ENCODE measurements around the gene GGTLC3. TPM values are rescaled to one million over a fixed set of nuclear protein-coding genes. Genes with fewer than 3 reads are reported as not detected.
A peak's percentile ranks its signal among the peaks of the same experiment; 100 is the strongest.
"Not testable (repeated sequence)": the region's sequence is repeated elsewhere in the genome, so short reads cannot be mapped to it uniquely, and the experiment has no call there.

The GGTLC3 gene
- total and polyA plus RNA-seq, 4 experiments from 2014 or later, result not detected

DNA sequence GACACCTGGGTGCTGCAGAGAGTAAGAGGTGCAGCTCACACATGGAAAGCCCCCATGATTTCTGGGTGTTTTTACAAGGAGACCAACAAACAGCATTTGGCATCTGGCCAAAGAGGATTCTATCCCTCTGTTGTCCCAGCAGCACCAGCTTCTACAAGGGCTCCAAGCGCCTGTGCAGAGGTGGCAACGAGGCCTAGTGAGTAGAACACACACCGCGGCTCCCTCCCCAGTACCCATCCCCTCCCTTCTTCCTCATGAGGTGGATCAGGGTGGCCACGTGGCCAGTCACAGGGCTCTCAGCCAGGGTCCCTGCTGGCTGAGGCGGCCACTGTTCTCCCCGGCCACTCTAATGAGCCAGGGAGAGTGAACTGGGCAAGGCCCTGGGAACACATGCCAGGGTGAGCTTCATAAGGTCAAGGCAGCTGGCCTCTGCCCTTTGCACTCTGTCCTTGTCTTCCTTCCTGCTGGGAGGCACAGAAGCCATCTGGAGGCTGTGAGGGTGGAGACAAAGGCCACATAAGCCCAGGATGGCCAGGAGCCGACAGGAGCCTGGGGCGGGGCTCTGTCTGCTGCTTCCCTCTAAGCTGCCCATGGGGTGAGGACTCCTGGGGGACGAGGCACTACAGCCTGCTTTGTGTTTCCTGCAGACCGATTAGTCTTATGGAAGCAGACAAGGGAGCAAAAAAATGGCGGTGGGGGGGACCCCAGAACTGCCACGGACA, 31.7 kb upstream of the GGTLC3 start:
- intact Hi-C loops (cut with micrococcal nuclease); H3K9me3 ChIP-seq (ENCODE audit: control insufficient read depth in 1 of 2, low read length in 2 of 2); H3K36me3 ChIP-seq (ENCODE audit: insufficient read depth, low read length); H3K27ac Mint-ChIP-seq; H3K4me1 ChIP-seq (ENCODE audit: insufficient read depth, low read length); H3K4me3 ChIP-seq (ENCODE audit: low read length in 2 of 2); H3K4me1 Mint-ChIP-seq; H3K27ac ChIP-seq (ENCODE audit: low read depth, low read length); POLR2A ChIA-PET (ENCODE audit: partially characterized antibody); CTCF ChIA-PET (ENCODE audit: partially characterized antibody); H3K27me3 ChIP-seq (ENCODE audit: insufficient read depth, low read length); DNase-seq; H3K4me3 Mint-ChIP-seq; H3K36me3 Mint-ChIP-seq; H3K9me3 Mint-ChIP-seq; H3K27me3 Mint-ChIP-seq: not testable (repeated sequence)

DNA sequence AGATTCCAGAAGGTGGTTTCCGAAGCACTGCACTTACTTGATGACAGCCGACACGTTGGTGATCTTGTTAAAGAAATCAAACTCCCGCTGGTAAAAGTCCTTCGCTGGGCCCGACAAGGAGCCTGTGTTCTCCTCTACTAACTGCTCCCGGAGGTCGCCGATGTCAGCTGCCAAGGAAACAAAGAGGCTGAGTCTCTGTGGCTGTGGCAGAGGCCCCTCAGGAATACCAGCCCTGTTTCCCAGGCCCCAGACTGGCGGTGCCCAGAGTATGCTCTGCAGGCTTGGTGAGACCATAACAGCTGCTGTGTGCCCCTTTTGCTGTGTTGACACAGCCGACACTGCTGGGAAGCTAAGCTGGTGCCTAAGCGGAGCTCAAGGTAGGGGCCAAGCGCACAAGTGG, 26.7 kb upstream of the GGTLC3 start:
- H3K27me3 ChIP-seq (ENCODE audit: insufficient read depth, low read length); H3K4me1 ChIP-seq (ENCODE audit: insufficient read depth, low read length); H3K9me3 Mint-ChIP-seq; H3K27me3 Mint-ChIP-seq; H3K4me1 Mint-ChIP-seq; H3K9me3 ChIP-seq (ENCODE audit: control insufficient read depth in 1 of 2, low read length in 2 of 2); H3K27ac ChIP-seq (ENCODE audit: low read depth, low read length); intact Hi-C loops (cut with micrococcal nuclease); H3K27ac Mint-ChIP-seq; DNase-seq; CTCF ChIA-PET (ENCODE audit: partially characterized antibody); H3K36me3 ChIP-seq (ENCODE audit: insufficient read depth, low read length); H3K4me3 Mint-ChIP-seq; H3K4me3 ChIP-seq (ENCODE audit: low read length in 2 of 2); POLR2A ChIA-PET (ENCODE audit: partially characterized antibody); H3K36me3 Mint-ChIP-seq: not testable (repeated sequence)

DNA sequence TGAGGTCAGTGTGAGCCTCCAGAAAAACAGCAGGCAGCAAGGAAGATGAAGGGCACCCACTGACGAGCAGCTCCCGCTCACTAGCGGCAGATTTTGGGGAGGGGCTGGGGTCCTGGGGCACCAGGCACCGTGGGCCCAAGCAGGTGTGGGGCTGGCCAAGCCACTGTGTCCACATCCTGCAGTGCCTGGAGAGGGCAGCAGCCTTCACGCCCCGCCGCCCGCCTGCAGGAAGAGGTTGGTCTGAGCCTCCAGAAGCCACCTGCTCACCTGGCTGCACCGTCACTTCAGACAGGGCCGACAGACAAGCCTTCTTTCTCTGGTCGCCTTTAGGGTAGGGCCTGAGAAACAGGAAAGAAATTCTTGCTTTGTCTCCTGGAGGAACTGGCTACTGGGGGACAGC, 25.4 kb upstream of the GGTLC3 start:
- H3K27ac Mint-ChIP-seq; H3K9me3 ChIP-seq (ENCODE audit: control insufficient read depth in 1 of 2, low read length in 2 of 2); H3K4me1 ChIP-seq (ENCODE audit: insufficient read depth, low read length); H3K9me3 Mint-ChIP-seq; H3K27ac ChIP-seq (ENCODE audit: low read depth, low read length); H3K27me3 Mint-ChIP-seq; intact Hi-C loops (cut with micrococcal nuclease); DNase-seq; H3K36me3 Mint-ChIP-seq; H3K4me3 Mint-ChIP-seq; CTCF ChIA-PET (ENCODE audit: partially characterized antibody); H3K36me3 ChIP-seq (ENCODE audit: insufficient read depth, low read length); H3K4me1 Mint-ChIP-seq; POLR2A ChIA-PET (ENCODE audit: partially characterized antibody); H3K4me3 ChIP-seq (ENCODE audit: low read length in 2 of 2); H3K27me3 ChIP-seq (ENCODE audit: insufficient read depth, low read length): not testable (repeated sequence)

DNA sequence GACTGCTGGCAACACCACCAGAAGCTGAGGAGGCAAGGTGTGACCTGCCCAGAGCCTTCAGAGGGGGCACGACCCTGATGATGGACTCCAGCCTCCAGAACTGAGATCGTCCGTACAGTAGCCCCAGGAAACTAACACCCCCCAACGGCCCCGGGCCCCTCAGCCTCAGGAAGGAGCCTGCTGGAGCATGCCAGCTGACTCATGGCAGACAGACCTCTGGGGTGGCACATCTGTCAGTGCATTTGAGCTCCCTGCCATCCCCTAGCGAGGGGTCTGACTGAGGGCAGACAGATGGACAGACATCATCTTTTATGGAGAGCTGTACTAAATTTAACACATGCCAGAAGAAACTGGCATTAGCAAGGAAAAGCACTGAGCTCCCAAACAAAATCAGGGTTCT, 22.0 kb upstream of the GGTLC3 start:
- H3K4me1 ChIP-seq (ENCODE audit: insufficient read depth, low read length); DNase-seq; H3K4me1 Mint-ChIP-seq; H3K27me3 Mint-ChIP-seq; intact Hi-C loops (cut with micrococcal nuclease); H3K36me3 Mint-ChIP-seq; H3K27ac ChIP-seq (ENCODE audit: low read depth, low read length); H3K9me3 Mint-ChIP-seq; H3K4me3 ChIP-seq (ENCODE audit: low read length in 2 of 2); CTCF ChIA-PET (ENCODE audit: partially characterized antibody); H3K27me3 ChIP-seq (ENCODE audit: insufficient read depth, low read length); H3K36me3 ChIP-seq (ENCODE audit: insufficient read depth, low read length); H3K27ac Mint-ChIP-seq; POLR2A ChIA-PET (ENCODE audit: partially characterized antibody); H3K9me3 ChIP-seq (ENCODE audit: control insufficient read depth in 1 of 2, low read length in 2 of 2); H3K4me3 Mint-ChIP-seq: not testable (repeated sequence)

DNA sequence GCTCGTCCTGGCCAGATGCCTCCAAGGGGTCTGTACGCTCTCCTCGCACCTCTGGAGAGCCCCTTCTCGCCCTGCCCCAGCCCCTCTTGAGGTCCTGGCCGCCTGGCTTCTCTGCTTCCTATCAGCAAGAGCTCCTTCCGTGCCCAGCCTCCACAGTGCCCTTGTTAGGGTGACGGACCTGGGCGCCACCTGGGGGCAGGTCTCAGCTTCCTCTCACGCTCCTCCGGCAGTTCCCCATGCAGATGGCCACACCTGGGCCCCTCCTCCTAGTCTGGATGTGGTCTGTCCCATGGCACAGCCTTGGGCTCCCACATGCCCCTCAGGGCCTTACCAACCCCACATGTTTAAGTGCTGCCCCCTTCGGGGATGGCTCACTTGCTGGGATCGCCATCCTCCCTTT, 16.4 kb upstream of the GGTLC3 start:
- H3K27me3 ChIP-seq (ENCODE audit: insufficient read depth, low read length); H3K9me3 ChIP-seq (ENCODE audit: control insufficient read depth in 1 of 2, low read length in 2 of 2); CTCF ChIA-PET (ENCODE audit: partially characterized antibody); DNase-seq; H3K27ac ChIP-seq (ENCODE audit: low read depth, low read length); H3K36me3 Mint-ChIP-seq; H3K36me3 ChIP-seq (ENCODE audit: insufficient read depth, low read length); POLR2A ChIA-PET (ENCODE audit: partially characterized antibody); H3K9me3 Mint-ChIP-seq; H3K4me3 ChIP-seq (ENCODE audit: low read length in 2 of 2); H3K4me3 Mint-ChIP-seq; H3K4me1 Mint-ChIP-seq; H3K4me1 ChIP-seq (ENCODE audit: insufficient read depth, low read length); intact Hi-C loops (cut with micrococcal nuclease); H3K27me3 Mint-ChIP-seq; H3K27ac Mint-ChIP-seq: not testable (repeated sequence)

DNA sequence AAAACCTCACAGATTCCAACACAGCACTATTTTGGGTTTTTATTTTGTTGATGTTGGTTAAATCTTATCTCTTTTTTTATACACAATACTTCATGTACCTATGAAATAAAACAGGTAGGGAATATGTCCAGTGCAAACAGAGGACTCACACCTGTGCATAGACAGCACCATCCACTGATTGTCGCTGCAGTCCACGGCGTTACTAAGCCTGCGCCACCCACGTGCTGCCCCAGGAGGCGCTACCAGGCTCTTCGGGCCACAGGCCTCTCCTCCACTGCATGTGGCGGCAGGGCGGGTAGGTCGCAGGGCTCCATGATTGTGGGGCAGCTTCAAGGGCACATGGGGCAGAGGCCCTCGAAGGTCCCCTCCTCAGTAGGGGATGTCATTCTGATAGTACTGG, 15.7 kb upstream of the GGTLC3 start:
- H3K4me3 ChIP-seq (ENCODE audit: low read length in 2 of 2); H3K27me3 Mint-ChIP-seq; H3K9me3 ChIP-seq (ENCODE audit: control insufficient read depth in 1 of 2, low read length in 2 of 2); H3K27me3 ChIP-seq (ENCODE audit: insufficient read depth, low read length); H3K27ac ChIP-seq (ENCODE audit: low read depth, low read length); H3K4me3 Mint-ChIP-seq; H3K27ac Mint-ChIP-seq; H3K36me3 ChIP-seq (ENCODE audit: insufficient read depth, low read length); H3K36me3 Mint-ChIP-seq; DNase-seq; intact Hi-C loops (cut with micrococcal nuclease); H3K4me1 Mint-ChIP-seq; H3K9me3 Mint-ChIP-seq; CTCF ChIA-PET (ENCODE audit: partially characterized antibody); H3K4me1 ChIP-seq (ENCODE audit: insufficient read depth, low read length); POLR2A ChIA-PET (ENCODE audit: partially characterized antibody): not testable (repeated sequence)

DNA sequence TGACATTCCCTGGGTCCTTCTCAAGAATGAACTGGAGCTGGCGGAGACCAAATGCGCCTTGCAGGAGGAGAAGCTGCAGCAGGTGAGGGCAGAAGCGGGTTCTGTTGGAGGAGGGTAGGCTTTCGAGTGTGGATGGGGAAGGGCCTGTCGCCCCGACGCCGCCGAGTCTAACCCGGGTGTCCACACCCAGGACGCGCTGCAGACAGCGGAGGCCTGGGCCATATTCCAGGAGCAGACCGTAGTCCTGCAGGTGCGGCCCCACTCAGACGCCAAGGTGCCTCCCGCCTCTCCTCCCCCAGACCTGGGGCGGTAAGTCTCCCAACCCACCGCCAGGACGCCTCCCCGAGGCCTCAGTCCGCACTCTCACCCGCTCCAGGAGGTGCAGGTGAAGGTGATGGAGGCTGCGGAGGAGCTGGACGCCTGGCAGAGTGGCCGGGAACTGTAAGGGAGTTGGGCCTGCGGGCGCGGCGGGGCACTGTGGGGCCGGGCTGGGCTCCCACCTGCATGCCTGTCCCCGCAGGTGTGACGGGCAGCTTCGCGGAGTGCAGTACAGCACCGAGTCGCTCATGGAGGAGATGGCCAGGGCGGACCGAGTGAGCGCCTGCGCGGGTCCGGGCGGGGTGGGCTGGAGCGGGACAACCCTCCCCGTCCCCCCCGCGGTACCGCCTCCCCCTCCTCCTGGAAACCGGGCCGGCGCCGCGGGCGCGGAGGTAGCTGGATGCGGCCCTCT, 11.6 kb upstream of the GGTLC3 start:
- H3K4me1 ChIP-seq (ENCODE audit: insufficient read depth, low read length); H3K4me1 Mint-ChIP-seq; H3K9me3 ChIP-seq (ENCODE audit: control insufficient read depth in 1 of 2, low read length in 2 of 2); CTCF ChIA-PET (ENCODE audit: partially characterized antibody); intact Hi-C loops (cut with micrococcal nuclease); H3K27me3 Mint-ChIP-seq; H3K27me3 ChIP-seq (ENCODE audit: insufficient read depth, low read length); H3K27ac ChIP-seq (ENCODE audit: low read depth, low read length); H3K36me3 Mint-ChIP-seq; H3K4me3 ChIP-seq (ENCODE audit: low read length in 2 of 2); POLR2A ChIA-PET (ENCODE audit: partially characterized antibody); H3K4me3 Mint-ChIP-seq; H3K27ac Mint-ChIP-seq; H3K36me3 ChIP-seq (ENCODE audit: insufficient read depth, low read length); H3K9me3 Mint-ChIP-seq: not testable (repeated sequence)
- DNase-seq, result peak in 2 of 5 donors; percentile 13 to 24
